Natural killer cell (primary cell): ENCODE results near the gene TP53. TPM values are rescaled to one million over a fixed set of nuclear protein-coding genes. Genes with fewer than 3 reads are reported as not detected.

Experiments
- ATAC-seq, 3 donors: fragments of 150-1000 bp in 2 of 3; fragments of 200-7000 bp in 1 of 3; cut with Tn5 transposase; 1 replicate in 1 of 3; 2 replicates in 2 of 3; pipeline ENCODE4 v1.10.0; 2021; ENCODE audit warnings: mild to moderate bottlenecking in 2 of 3, moderate library complexity in 2 of 3
- DNase-seq, 2 donors: peaks; one replicate each; pipeline versions ENCODE4 v3.0.0 to v3.0.0-alpha.2; 2013 to 2021; ENCODE audit warnings: mixed read lengths in 1 of 2
- H3K27ac ChIP-seq: one replicate; pipeline ENCODE4 v1.5.1; 2013; ENCODE audit warnings: mild to moderate bottlenecking, low read length
- H3K27me3 ChIP-seq: one replicate; pipeline ENCODE4 v1.6.1; 2013; ENCODE audit warnings: low read length; ENCODE audit not compliant: control insufficient read depth, insufficient read depth
- H3K36me3 ChIP-seq: one replicate; pipeline ENCODE4 v1.6.1; 2013; ENCODE audit warnings: low read length; ENCODE audit not compliant: control insufficient read depth, insufficient read depth
- H3K4me1 ChIP-seq: one replicate; pipeline ENCODE4 v1.6.1; 2013; ENCODE audit warnings: low read length; ENCODE audit not compliant: control insufficient read depth, insufficient read depth
- H3K4me3 ChIP-seq: one replicate; pipeline ENCODE4 v1.5.1; 2013; ENCODE audit warnings: low read length
- H3K9me3 ChIP-seq: one replicate; pipeline ENCODE4 v1.6.1; 2013; ENCODE audit warnings: low read length; ENCODE audit not compliant: control insufficient read depth, insufficient read depth
- H3K27ac Mint-ChIP-seq, 2 donors: one replicate each; pipeline ENCODE4 v1.8.0; 2022; ENCODE audit warnings: mild to moderate bottlenecking in 2 of 2, mixed read lengths in 2 of 2, moderate library complexity in 1 of 2
- H3K27me3 Mint-ChIP-seq, 2 donors: one replicate each; pipeline ENCODE4 v1.8.0; 2022; ENCODE audit warnings: low read depth in 2 of 2, mixed read lengths in 2 of 2
- H3K36me3 Mint-ChIP-seq: one replicate; pipeline ENCODE4 v1.8.0; 2022; ENCODE audit warnings: mixed read lengths
- H3K4me1 Mint-ChIP-seq, 2 donors: one replicate each; pipeline ENCODE4 v1.8.0; 2022; ENCODE audit warnings: mixed read lengths in 2 of 2
- H3K4me3 Mint-ChIP-seq: one replicate; pipeline ENCODE4 v1.8.0; 2022; ENCODE audit warnings: mild to moderate bottlenecking, moderate library complexity, mixed read lengths
- H3K9me3 Mint-ChIP-seq, 2 donors: one replicate each; pipeline ENCODE4 v1.8.0; 2022; ENCODE audit warnings: mixed read lengths in 2 of 2
- CTCF ChIP-seq: fragments of 200-600 bp; IDR thresholded peaks from one replicate; pipeline ENCODE4 v1.8.0; 2022; ENCODE audit warnings: antibody characterized with exemption
- WGBS: methylation state at CpG from one replicate; pipeline ENCODE4 v1.1.7; 2013; ENCODE audit warnings: missing lambda C conversion rate; ENCODE audit not compliant: insufficient coverage; 5-methylcytosine and 5-hydroxymethylcytosine counted together
- intact Hi-C: fragments of 100-400 bp; cut with micrococcal nuclease; formaldehyde crosslinking; loops from one replicate; pipeline ENCODE4 v1.14.2; 2022
- total RNA-seq, 4 donors: library from RNA; stranded (reverse); fragments of 120-200 nt in 1 of 4; gene quantifications; one replicate each; pipeline versions ENCODE4 v1.2.3 to v1.2.4, GENCODE V29; 2013 to 2022

TP53 gene
- total RNA-seq, 3 donors from 2014 or later (not counting 1 experiment from before 2014, with no cell fraction given), result 56.5 to 65.5 (median 62.0) TPM

GRCh38 chr17:7640783-7641182 is 46.5 kb downstream of the TP53 start:
- H3K4me1 ChIP-seq, result no peaks in the 10 kb centered on the region
- H3K27ac Mint-ChIP-seq, result no peak overlapping the region
- H3K36me3 ChIP-seq, result no peaks in the 10 kb centered on the region
- H3K4me3 ChIP-seq, result no peak overlapping the region
- H3K9me3 Mint-ChIP-seq, result no peaks in the 10 kb centered on the region
- no peaks in the 10 kb centered on the region for H3K27me3 ChIP-seq
- ATAC-seq, result no peak
- intact Hi-C loops, result no loop called here
- H3K9me3 ChIP-seq, result no peaks in the 10 kb centered on the region
- no peak for TF ChIP-seq CTCF
- H3K36me3 Mint-ChIP-seq, result no peaks in the 10 kb centered on the region
- no peak for DNase-seq
- WGBS, result 95% methylated on average over 26 of the region's 26 CpGs
- no peak overlapping the region for H3K4me3 Mint-ChIP-seq
- H3K27me3 Mint-ChIP-seq, result peaks cover 0 to 4% of the 10 kb centered on the region in 2 donors
- H3K27ac ChIP-seq, result no peak overlapping the region
- H3K4me1 Mint-ChIP-seq, result peaks cover 0 to 4% of the 10 kb centered on the region in 2 donors

GRCh38 chr17:7636163-7636562 is 51.1 kb downstream of the TP53 start:
- H3K36me3 ChIP-seq, result no peaks in the 10 kb centered on the region
- ATAC-seq (no peak), DNase-seq (no peak)
- Mint-ChIP-seq H3K27ac (no peak overlapping the region), H3K27me3 (peaks cover 0 to 6% of the 10 kb centered on the region in 2 donors), H3K4me3 (no peak overlapping the region), H3K9me3 (no peaks in the 10 kb centered on the region), H3K4me1 (no peaks in the 10 kb centered on the region), H3K36me3 (no peaks in the 10 kb centered on the region)
- intact Hi-C loops, result no loop called here
- H3K27ac ChIP-seq, result no peak overlapping the region
- H3K27me3 ChIP-seq, result no peaks in the 10 kb centered on the region
- 84% methylated on average over 5 of the region's 5 CpGs for WGBS
- no peaks in the 10 kb centered on the region for H3K9me3 ChIP-seq
- H3K4me3 ChIP-seq, result no peak overlapping the region
- H3K4me1 ChIP-seq, result no peaks in the 10 kb centered on the region
- TF ChIP-seq CTCF, result no peak

GRCh38 chr17:7634384-7634783 is 52.9 kb downstream of the TP53 start:
- no peaks in the 10 kb centered on the region for H3K27me3 ChIP-seq
- H3K27ac ChIP-seq, result no peak overlapping the region
- Mint-ChIP-seq H3K9me3 (no peaks in the 10 kb centered on the region), H3K36me3 (no peaks in the 10 kb centered on the region), H3K4me3 (no peak overlapping the region), H3K27me3 (peaks cover 0 to 6% of the 10 kb centered on the region in 2 donors), H3K4me1 (no peaks in the 10 kb centered on the region), H3K27ac (no peak overlapping the region)
- DNase-seq, result no peak
- intact Hi-C loops, result no loop called here
- no peak for TF ChIP-seq CTCF
- no peaks in the 10 kb centered on the region for H3K9me3 ChIP-seq
- 54% methylated on average over 5 of the region's 5 CpGs for WGBS
- H3K4me3 ChIP-seq, result no peak overlapping the region
- H3K36me3 ChIP-seq, result no peaks in the 10 kb centered on the region
- no peak for ATAC-seq
- no peaks in the 10 kb centered on the region for H3K4me1 ChIP-seq

- Histone ChIP-seq H3K36me3 (no peaks in the 10 kb centered on the region), H3K4me3 (no peak overlapping the region), H3K4me1 (peaks cover 4% of the 10 kb centered on the region), H3K27me3 (no peaks in the 10 kb centered on the region), H3K9me3 (no peaks in the 10 kb centered on the region), H3K27ac (no peak overlapping the region)
- Mint-ChIP-seq H3K27ac (no peak overlapping the region), H3K9me3 (no peaks in the 10 kb centered on the region), H3K4me1 (no peaks in the 10 kb centered on the region), H3K4me3 (no peak overlapping the region), H3K36me3 (no peaks in the 10 kb centered on the region), H3K27me3 (peaks cover 0 to 6% of the 10 kb centered on the region in 2 donors)
- TF ChIP-seq CTCF, result no peak
- ATAC-seq, result no peak
- DNase-seq, result no peak
- WGBS, result 91% methylated on average over 2 of the region's 2 CpGs
- intact Hi-C loops, result no loop called here
Measured at GRCh38 chr17:7633093-7633492, 54.2 kb downstream of the TP53 start.
